ENCODE measurements around the gene ACTA2.

GRCh38 chr10:88913788-88914187 lies 38.8 kb downstream of the ACTA2 start:
- TF ChIP-seq, protein P1, sequence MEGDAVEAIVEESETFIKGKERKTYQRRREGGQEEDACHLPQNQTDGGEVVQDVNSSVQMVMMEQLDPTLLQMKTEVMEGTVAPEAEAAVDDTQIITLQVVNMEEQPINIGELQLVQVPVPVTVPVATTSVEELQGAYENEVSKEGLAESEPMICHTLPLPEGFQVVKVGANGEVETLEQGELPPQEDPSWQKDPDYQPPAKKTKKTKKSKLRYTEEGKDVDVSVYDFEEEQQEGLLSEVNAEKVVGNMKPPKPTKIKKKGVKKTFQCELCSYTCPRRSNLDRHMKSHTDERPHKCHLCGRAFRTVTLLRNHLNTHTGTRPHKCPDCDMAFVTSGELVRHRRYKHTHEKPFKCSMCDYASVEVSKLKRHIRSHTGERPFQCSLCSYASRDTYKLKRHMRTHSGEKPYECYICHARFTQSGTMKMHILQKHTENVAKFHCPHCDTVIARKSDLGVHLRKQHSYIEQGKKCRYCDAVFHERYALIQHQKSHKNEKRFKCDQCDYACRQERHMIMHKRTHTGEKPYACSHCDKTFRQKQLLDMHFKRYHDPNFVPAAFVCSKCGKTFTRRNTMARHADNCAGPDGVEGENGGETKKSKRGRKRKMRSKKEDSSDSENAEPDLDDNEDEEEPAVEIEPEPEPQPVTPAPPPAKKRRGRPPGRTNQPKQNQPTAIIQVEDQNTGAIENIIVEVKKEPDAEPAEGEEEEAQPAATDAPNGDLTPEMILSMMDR (IDR thresholded peaks at IDR 0.05), result no peak
- no peak for TF ChIP-seq EZH2 (IDR thresholded peaks at IDR 0.05; ENCODE audit: borderline replicate concordance, insufficient read depth, low read depth, low read length, poor library complexity, severe bottlenecking)
